Middle frontal gyrus (tissue), 1 donor: Measurements from ENCODE around the gene PGF.

Experiments
- DNase-seq: peaks from one replicate; pipeline ENCODE4 v3.0.0-alpha.2; 2015; ENCODE audit warnings: low spot score; ENCODE audit errors: extremely low spot score

The PGF gene

GRCh38 chr14:74898694-74899093 lies 56.7 kb downstream of the PGF start:
- no peak for DNase-seq

- DNase-seq = no peak
These were observed 57.3 kb downstream of the PGF start for GRCh38 chr14:74898083-74898482.

GRCh38 chr14:74897642-74898041 lies 57.8 kb downstream of the PGF start:
- no peak for DNase-seq

DNA sequence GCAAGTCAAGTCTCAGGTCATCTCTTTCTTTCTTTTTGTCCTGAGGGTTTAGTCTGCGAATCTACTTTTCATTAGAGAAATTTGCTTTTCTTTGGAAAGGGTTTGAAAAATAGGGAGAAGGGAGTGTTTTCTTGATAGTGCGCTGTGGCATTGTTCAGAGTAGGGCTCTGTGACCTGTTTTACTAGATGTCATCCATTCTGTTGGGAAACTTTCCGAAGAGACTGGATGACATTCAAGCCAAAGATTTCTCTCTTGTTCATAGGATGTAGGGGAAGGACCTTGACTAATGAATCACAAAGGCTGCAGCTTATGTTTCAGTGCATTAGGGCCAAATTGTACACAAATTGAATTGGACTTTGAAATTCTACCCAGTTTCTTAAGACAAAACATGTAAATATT lies 59.0 kb downstream of the PGF start:
- no peak for DNase-seq

DNA sequence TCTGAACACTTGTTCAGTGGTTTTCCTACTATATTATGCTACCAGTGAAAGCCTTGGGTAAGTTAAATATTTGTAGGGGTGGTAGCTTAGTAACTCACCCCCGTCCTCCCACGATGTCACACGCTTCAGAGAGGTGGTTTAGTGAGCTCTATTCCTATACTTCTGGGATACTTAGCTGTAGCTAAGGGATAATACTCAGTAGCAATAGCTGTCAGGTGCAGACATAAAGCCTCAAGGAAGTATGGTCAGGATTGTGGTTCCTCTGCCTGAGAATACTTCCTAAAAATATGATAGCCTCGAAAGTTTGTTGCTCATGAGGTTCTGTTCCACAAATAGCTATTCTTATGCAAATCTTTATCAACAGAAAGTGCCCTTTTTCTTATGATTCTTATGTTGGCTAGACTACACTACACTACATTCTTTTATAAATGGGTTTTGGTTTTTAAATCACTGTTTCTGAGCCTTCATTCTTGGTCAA lies 61.7 kb downstream of the PGF start:
- no peak for DNase-seq

DNA sequence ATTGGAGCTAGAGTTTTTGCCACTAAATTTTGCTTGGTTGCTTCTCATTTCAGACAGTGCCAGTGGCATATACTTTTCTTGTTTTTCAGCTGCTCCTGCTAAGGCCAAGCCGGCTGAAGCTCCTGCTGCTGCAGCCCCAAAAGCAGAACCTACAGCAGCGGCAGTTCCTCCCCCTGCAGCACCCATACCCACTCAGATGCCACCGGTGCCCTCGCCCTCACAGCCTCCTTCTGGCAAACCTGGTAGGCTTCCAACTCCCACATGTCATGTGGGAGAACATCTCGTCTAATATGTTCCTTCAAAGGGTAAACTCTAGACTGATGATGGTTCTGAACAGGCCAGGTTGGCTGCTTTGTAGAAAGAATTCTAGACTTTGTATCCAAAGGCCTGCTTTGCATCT lies 62.7 kb downstream of the PGF start:
- no peak for DNase-seq

DNA sequence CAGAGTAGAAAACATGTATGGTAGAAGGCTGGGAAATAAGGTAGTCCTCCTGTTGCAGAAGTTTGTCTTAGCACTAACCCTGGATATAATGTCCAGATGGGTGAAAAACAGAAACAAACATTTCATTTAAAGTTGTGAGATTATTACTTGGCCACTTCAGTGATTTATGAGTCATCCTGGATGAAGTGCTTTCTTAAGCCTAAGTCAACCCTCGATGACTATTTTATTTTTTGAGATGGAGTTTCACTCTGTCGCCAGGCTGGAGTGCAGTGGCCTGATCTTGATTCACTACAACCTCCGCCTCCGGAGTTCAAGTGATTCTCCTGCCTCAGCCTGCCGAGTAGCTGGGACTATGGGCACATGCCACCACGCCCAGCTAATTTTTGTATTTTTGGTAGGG lies 63.5 kb downstream of the PGF start:
- no peak for DNase-seq
